Ishikawa (cell line): ENCODE data around the gene TMEM88.
A peak's percentile ranks its signal among the peaks of the same experiment; 100 is the strongest.

ENCODE experiments used
- CEBPB ChIP-seq: IDR thresholded peaks from 2 replicates; pipeline ENCODE4 v1.6.1; 2012
- CREB1 ChIP-seq: IDR thresholded peaks from 2 replicates; pipeline ENCODE4 v1.6.1; 2012; ENCODE audit warnings: low read depth
- EP300 ChIP-seq: IDR thresholded peaks from 2 replicates; pipeline ENCODE4 v1.6.1; 2012; ENCODE audit warnings: borderline replicate concordance
- FOXM1 ChIP-seq: IDR thresholded peaks from 2 replicates; pipeline ENCODE4 v1.6.1; 2012; ENCODE audit warnings: low read depth, borderline replicate concordance
- MAX ChIP-seq: IDR thresholded peaks from 2 replicates; pipeline ENCODE4 v1.6.1; 2012
- RAD21 ChIP-seq: IDR thresholded peaks from 2 replicates; pipeline ENCODE4 v1.6.1; 2012; ENCODE audit warnings: low read depth
- TAF1 ChIP-seq: IDR thresholded peaks from 2 replicates; pipeline ENCODE4 v1.6.1; 2012; ENCODE audit warnings: low read depth, mild to moderate bottlenecking
- TCF12 ChIP-seq: IDR thresholded peaks from 2 replicates; pipeline ENCODE4 v1.6.1; 2012; ENCODE audit warnings: low read depth
- TEAD4 ChIP-seq: IDR thresholded peaks from 2 replicates; pipeline ENCODE4 v1.6.1; 2012
- USF1 ChIP-seq: IDR thresholded peaks from 2 replicates; pipeline ENCODE4 v1.6.1; 2012
- YY1 ChIP-seq: IDR thresholded peaks from 2 replicates; pipeline ENCODE4 v1.6.1; 2012; ENCODE audit warnings: low read depth
- ZBTB7A ChIP-seq: IDR thresholded peaks from 2 replicates; pipeline ENCODE4 v1.6.1; 2012; ENCODE audit warnings: low read depth
- TF ChIP-seq, protein P1 (sequence below): IDR thresholded peaks from 2 replicates; pipeline ENCODE4 v1.6.1; 2012; ENCODE audit warnings: low read depth, mild to moderate bottlenecking

- TF ChIP-seq RAD21 (no peak), TCF12 (no peak; the same call in 1 of the 2 replicates), CREB1 (no peak), MAX (no peak; the same call in 1 of the 2 replicates), YY1 (no peak), CEBPB (no peak), TEAD4 (no peak), EP300 (no peak), USF1 (peak; percentile 82), ZBTB7A (peak; percentile 16; the same call in 1 of the 2 replicates), TAF1 (no peak; the same call in 1 of the 2 replicates), FOXM1 (no peak)
- TF ChIP-seq, protein P1, sequence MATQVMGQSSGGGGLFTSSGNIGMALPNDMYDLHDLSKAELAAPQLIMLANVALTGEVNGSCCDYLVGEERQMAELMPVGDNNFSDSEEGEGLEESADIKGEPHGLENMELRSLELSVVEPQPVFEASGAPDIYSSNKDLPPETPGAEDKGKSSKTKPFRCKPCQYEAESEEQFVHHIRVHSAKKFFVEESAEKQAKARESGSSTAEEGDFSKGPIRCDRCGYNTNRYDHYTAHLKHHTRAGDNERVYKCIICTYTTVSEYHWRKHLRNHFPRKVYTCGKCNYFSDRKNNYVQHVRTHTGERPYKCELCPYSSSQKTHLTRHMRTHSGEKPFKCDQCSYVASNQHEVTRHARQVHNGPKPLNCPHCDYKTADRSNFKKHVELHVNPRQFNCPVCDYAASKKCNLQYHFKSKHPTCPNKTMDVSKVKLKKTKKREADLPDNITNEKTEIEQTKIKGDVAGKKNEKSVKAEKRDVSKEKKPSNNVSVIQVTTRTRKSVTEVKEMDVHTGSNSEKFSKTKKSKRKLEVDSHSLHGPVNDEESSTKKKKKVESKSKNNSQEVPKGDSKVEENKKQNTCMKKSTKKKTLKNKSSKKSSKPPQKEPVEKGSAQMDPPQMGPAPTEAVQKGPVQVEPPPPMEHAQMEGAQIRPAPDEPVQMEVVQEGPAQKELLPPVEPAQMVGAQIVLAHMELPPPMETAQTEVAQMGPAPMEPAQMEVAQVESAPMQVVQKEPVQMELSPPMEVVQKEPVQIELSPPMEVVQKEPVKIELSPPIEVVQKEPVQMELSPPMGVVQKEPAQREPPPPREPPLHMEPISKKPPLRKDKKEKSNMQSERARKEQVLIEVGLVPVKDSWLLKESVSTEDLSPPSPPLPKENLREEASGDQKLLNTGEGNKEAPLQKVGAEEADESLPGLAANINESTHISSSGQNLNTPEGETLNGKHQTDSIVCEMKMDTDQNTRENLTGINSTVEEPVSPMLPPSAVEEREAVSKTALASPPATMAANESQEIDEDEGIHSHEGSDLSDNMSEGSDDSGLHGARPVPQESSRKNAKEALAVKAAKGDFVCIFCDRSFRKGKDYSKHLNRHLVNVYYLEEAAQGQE, result no peak
Observed at GRCh38 chr17:7841915-7842379, 12.9 kb upstream of the TMEM88 start.
